H9 (cell line): ENCODE measurements around the gene GORASP1. TPM values are rescaled to one million over a fixed set of nuclear protein-coding genes. Genes with fewer than 3 reads are reported as not detected.

ENCODE experiments used
- DNase-seq: peaks from one replicate; pipeline ENCODE4 v3.0.0-alpha.2; 2017
- H2AFZ ChIP-seq: one replicate; pipeline ENCODE4 v1.6.1; 2013; ENCODE audit warnings: mild to moderate bottlenecking, low read length, control low read depth, moderate library complexity
- H2AK5ac ChIP-seq: 2 replicates; pipeline ENCODE4 v1.6.1; 2013; ENCODE audit warnings: low read length, control low read depth, mixed read lengths; ENCODE audit not compliant: insufficient read length
- H2BK120ac ChIP-seq: one replicate; pipeline ENCODE4 v1.6.1; 2013; ENCODE audit warnings: low read depth, mild to moderate bottlenecking, low read length, control low read depth, inconsistent platforms; ENCODE audit not compliant: poor library complexity, severe bottlenecking
- H2BK12ac ChIP-seq: 2 replicates; pipeline ENCODE4 v1.6.1; 2013; ENCODE audit warnings: low read length, control low read depth, mixed read lengths, low read depth; ENCODE audit not compliant: insufficient read length
- H2BK15ac ChIP-seq: 2 replicates; pipeline ENCODE4 v1.6.1; 2013; ENCODE audit warnings: low read depth, low read length, control low read depth
- H2BK20ac ChIP-seq: one replicate; pipeline ENCODE4 v1.6.1; 2013; ENCODE audit warnings: low read depth, mild to moderate bottlenecking, low read length, control low read depth, inconsistent platforms; ENCODE audit not compliant: poor library complexity, severe bottlenecking
- H2BK5ac ChIP-seq: 2 replicates; pipeline ENCODE4 v1.6.1; 2013; ENCODE audit warnings: low read length, control low read depth, mixed read lengths; ENCODE audit not compliant: insufficient read length
- H3K14ac ChIP-seq: 2 replicates; pipeline ENCODE4 v1.6.1; 2013; ENCODE audit warnings: low read length, control low read depth; ENCODE audit not compliant: insufficient read depth
- H3K18ac ChIP-seq: 2 replicates; pipeline ENCODE4 v1.6.1; 2013; ENCODE audit warnings: low read depth, mild to moderate bottlenecking, mixed read lengths, low read length, control low read depth; ENCODE audit not compliant: insufficient read length
- H3K23ac ChIP-seq: 2 replicates; pipeline ENCODE4 v1.6.1; 2013; ENCODE audit warnings: low read length, control low read depth, mixed read lengths, low read depth; ENCODE audit not compliant: insufficient read length
- H3K23me2 ChIP-seq: 2 replicates; pipeline ENCODE4 v1.6.1; 2013; ENCODE audit warnings: low read depth, mild to moderate bottlenecking, mixed read lengths, low read length, control low read depth; ENCODE audit not compliant: insufficient read length, poor library complexity, severe bottlenecking
- H3K27ac ChIP-seq: 2 replicates; pipeline ENCODE4 v1.5.1; 2013; ENCODE audit warnings: low read length, control low read depth, mixed read lengths, low read depth; ENCODE audit not compliant: insufficient read length
- H3K27me3 ChIP-seq: 2 replicates; pipeline ENCODE4 v1.6.1; 2013; ENCODE audit warnings: low read length, control low read depth, inconsistent platforms; ENCODE audit not compliant: insufficient read depth
- H3K4ac ChIP-seq: 2 replicates; pipeline ENCODE4 v1.6.1; 2013; ENCODE audit warnings: low read depth, mild to moderate bottlenecking, control low read depth, inconsistent platforms, low read length, moderate library complexity
- H3K4me1 ChIP-seq: 2 replicates; pipeline ENCODE4 v1.6.1; 2013; ENCODE audit warnings: low read length, control low read depth, inconsistent platforms; ENCODE audit not compliant: insufficient read depth
- H3K4me2 ChIP-seq: 2 replicates; pipeline ENCODE4 v1.6.1; 2013; ENCODE audit warnings: low read length, control low read depth, mixed read lengths; ENCODE audit not compliant: insufficient read length, insufficient read depth
- H3K56ac ChIP-seq: 2 replicates; pipeline ENCODE4 v1.6.1; 2013; ENCODE audit warnings: low read depth, mild to moderate bottlenecking, mixed read lengths, low read length, control low read depth; ENCODE audit not compliant: insufficient read length
- H3K79me1 ChIP-seq: 2 replicates; pipeline ENCODE4 v1.6.1; 2013; ENCODE audit warnings: low read depth, mild to moderate bottlenecking, moderate library complexity, low read length, control low read depth, inconsistent platforms; ENCODE audit not compliant: insufficient read depth, poor library complexity, severe bottlenecking
- H3K79me2 ChIP-seq: 2 replicates; pipeline ENCODE4 v1.6.1; 2013; ENCODE audit warnings: low read length, control low read depth, inconsistent platforms; ENCODE audit not compliant: insufficient read depth
- H3K9ac ChIP-seq: 2 replicates; pipeline ENCODE4 v1.6.1; 2013; ENCODE audit warnings: low read length, control low read depth, mixed read lengths; ENCODE audit not compliant: insufficient read length; ENCODE audit errors: extremely low read depth
- H3K9me3 ChIP-seq: one replicate; pipeline ENCODE4 v1.6.1; 2013; ENCODE audit warnings: low read depth, low read length, inconsistent platforms; ENCODE audit not compliant: control insufficient read depth
- H3T11ph ChIP-seq: one replicate; pipeline ENCODE4 v1.6.1; 2013; ENCODE audit warnings: mild to moderate bottlenecking, low read length, control low read depth, inconsistent platforms
- H4K20me1 ChIP-seq: one replicate; pipeline ENCODE4 v1.6.1; 2013; ENCODE audit not compliant: control insufficient read depth, insufficient read length, insufficient read depth
- H4K5ac ChIP-seq: 2 replicates; pipeline ENCODE4 v1.6.1; 2013; ENCODE audit warnings: low read depth, mild to moderate bottlenecking, mixed read lengths, low read length, control low read depth; ENCODE audit not compliant: insufficient read length
- H4K8ac ChIP-seq: replicated peaks from 2 replicates; pipeline ENCODE4 v1.6.1; 2013; ENCODE audit warnings: low read length, control low read depth, mixed read lengths, low read depth; ENCODE audit not compliant: insufficient read length
- H4K91ac ChIP-seq: 2 replicates; pipeline ENCODE4 v1.6.1; 2013; ENCODE audit warnings: low read depth, mild to moderate bottlenecking, moderate library complexity, mixed read lengths, low read length, control low read depth; ENCODE audit not compliant: insufficient read length
- H3K27ac Mint-ChIP-seq, 3 experiments: 2 replicates in 2 of 3; 3 replicates in 1 of 3; pipeline ENCODE4 v1.8.0; 2020 to 2021; ENCODE audit warnings: mixed read lengths in 3 of 3, mild to moderate bottlenecking in 1 of 3, moderate library complexity in 1 of 3
- H3K27me3 Mint-ChIP-seq: 2 replicates; pipeline ENCODE4 v1.8.0; 2021; ENCODE audit warnings: low read depth, mild to moderate bottlenecking, moderate library complexity, mixed read lengths
- H3K36me3 Mint-ChIP-seq, 3 experiments: 2 replicates in 2 of 3; 3 replicates in 1 of 3; pipeline ENCODE4 v1.8.0; 2020 to 2021; ENCODE audit warnings: low read depth in 3 of 3, mixed read lengths in 3 of 3; ENCODE audit not compliant: insufficient read depth in 1 of 3
- H3K4me1 Mint-ChIP-seq, 2 experiments: 2 replicates each; pipeline ENCODE4 v1.8.0; 2020; ENCODE audit warnings: mixed read lengths in 2 of 2
- H3K4me3 Mint-ChIP-seq, 2 experiments: 2 replicates in 1 of 2; 3 replicates in 1 of 2; pipeline ENCODE4 v1.8.0; 2020 to 2021; ENCODE audit warnings: mild to moderate bottlenecking in 2 of 2, mixed read lengths in 2 of 2, moderate library complexity in 1 of 2
- H3K9me3 Mint-ChIP-seq, 2 experiments: 2 replicates in 1 of 2; 3 replicates in 1 of 2; pipeline ENCODE4 v1.8.0; 2020; ENCODE audit warnings: mild to moderate bottlenecking in 2 of 2, mixed read lengths in 2 of 2, moderate library complexity in 1 of 2
- WGBS: extraction: QIAGEN DNeasy Blood & Tissue Kit; methylation state at CpG from one replicate; pipeline ENCODE4 v1.1.7; 2013; ENCODE audit warnings: missing lambda C conversion rate, low lambda C conversion rate, mixed read lengths; ENCODE audit not compliant: insufficient read length; ENCODE audit errors: extremely low coverage; 5-methylcytosine and 5-hydroxymethylcytosine counted together
- total RNA-seq: library from RNA; stranded (reverse); gene quantifications from 2 replicates; pipeline ENCODE4 v1.2.1, GENCODE V29; 2021
- TF ChIP-seq, protein P1 (sequence below): fragments of 200-600 bp; sonication (generic); conservative IDR thresholded peaks from 3 replicates; pipeline ENCODE4 v1.8.0; 2021; ENCODE audit warnings: antibody characterized with exemption, mild to moderate bottlenecking

GORASP1 gene
- total RNA-seq, 1 experiment from 2014 or later, result 37.4 TPM

DNA sequence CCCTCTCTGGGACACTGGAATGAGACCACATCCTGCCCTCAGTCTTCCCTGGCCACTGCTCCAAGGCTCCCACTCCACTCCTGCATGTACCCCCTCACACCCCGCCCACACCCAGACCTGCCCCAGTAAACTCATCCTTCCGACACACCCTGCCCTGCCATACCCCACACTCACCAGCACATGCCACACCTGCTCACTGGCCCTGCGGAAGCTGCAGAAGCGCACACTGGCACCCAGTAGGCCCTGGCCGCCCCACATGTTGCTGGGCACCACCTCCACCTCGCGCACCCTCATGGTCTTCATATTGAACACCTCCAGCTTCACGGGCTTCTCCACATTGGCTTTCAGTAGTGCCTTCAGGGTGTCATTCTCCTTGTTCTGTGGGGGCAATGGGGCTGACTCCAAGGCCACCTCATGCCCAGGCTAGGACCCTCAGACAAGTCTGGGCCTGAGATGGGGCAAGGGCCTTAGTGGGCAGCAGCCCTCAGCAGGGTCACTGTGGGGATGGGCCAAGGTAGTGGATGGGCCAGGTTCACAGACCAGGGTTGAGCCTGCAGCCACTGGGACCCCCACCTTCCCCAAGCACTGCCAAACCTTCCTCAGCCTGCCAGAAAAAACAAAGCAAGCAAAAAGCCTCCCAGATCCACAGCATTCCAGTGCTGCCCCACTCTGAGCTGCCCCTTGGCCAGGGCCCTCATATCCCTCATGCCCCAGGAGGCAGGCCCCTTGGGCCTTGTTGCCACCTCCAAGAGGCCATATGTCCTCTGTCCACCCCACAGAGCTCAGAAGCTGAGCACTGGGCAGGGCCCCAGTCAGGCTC, 4.7 kb downstream of the GORASP1 start:
- no CpG with 5 or more reads among the region's 8 CpGs for WGBS

More for the DNA sequence above, 4.7 kb downstream of the GORASP1 start:
- H2BK20ac ChIP-seq, result no peak overlapping the region
- H3K4me1 ChIP-seq, result no peaks in the 10 kb centered on the region
- H3K23ac ChIP-seq, result no peak overlapping the region
- no peak overlapping the region for H2BK15ac ChIP-seq
- no peak overlapping the region for H3K4ac ChIP-seq
- no peak overlapping the region for H3T11ph ChIP-seq
- Mint-ChIP-seq H3K4me3 (no peak overlapping the region), H3K4me1 (peaks cover 10 to 14% of the 10 kb centered on the region in 2 experiments), H3K9me3 (no peaks in the 10 kb centered on the region), H3K27me3 (peaks cover 11% of the 10 kb centered on the region), H3K36me3 (peaks cover 2 to 12% (median 5%) of the 10 kb centered on the region in 3 experiments; a peak in 6 of 7 replicates), H3K27ac (peak overlapping the region in 1 of 3 experiments; percentile 73; a peak in 1 of 7 replicates)
- no peaks in the 10 kb centered on the region for H3K27me3 ChIP-seq
- H2AK5ac ChIP-seq, result no peak overlapping the region
- no peak overlapping the region for H3K27ac ChIP-seq
- no peaks in the 10 kb centered on the region for H3K79me1 ChIP-seq
- H4K20me1 ChIP-seq, result no peaks in the 10 kb centered on the region
- no peak overlapping the region for H4K5ac ChIP-seq
- no peak overlapping the region for H3K4me2 ChIP-seq
- no peak overlapping the region for H2BK120ac ChIP-seq
- H4K8ac ChIP-seq, result no peak overlapping the region
- no peak overlapping the region for H2BK12ac ChIP-seq
- H3K18ac ChIP-seq, result no peak overlapping the region
- no peaks in the 10 kb centered on the region; the same call in 1 of the 2 replicates for H3K79me2 ChIP-seq
- no peak overlapping the region for H4K91ac ChIP-seq
- no peak overlapping the region for H2BK5ac ChIP-seq
- TF ChIP-seq, protein P1, sequence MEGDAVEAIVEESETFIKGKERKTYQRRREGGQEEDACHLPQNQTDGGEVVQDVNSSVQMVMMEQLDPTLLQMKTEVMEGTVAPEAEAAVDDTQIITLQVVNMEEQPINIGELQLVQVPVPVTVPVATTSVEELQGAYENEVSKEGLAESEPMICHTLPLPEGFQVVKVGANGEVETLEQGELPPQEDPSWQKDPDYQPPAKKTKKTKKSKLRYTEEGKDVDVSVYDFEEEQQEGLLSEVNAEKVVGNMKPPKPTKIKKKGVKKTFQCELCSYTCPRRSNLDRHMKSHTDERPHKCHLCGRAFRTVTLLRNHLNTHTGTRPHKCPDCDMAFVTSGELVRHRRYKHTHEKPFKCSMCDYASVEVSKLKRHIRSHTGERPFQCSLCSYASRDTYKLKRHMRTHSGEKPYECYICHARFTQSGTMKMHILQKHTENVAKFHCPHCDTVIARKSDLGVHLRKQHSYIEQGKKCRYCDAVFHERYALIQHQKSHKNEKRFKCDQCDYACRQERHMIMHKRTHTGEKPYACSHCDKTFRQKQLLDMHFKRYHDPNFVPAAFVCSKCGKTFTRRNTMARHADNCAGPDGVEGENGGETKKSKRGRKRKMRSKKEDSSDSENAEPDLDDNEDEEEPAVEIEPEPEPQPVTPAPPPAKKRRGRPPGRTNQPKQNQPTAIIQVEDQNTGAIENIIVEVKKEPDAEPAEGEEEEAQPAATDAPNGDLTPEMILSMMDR, result no peak
- no peak overlapping the region for H2AFZ ChIP-seq
- H3K14ac ChIP-seq, result no peak overlapping the region
- no peak overlapping the region for H3K9ac ChIP-seq
- DNase-seq, result no peak
- H3K9me3 ChIP-seq, result no peaks in the 10 kb centered on the region
- H3K56ac ChIP-seq, result no peak overlapping the region
- peaks cover 10% of the 10 kb centered on the region for H3K23me2 ChIP-seq
